GM10248 (cell line): ENCODE results near the gene SLC35C1.

Experiments
- CTCF ChIA-PET: fragments of 300-600 bp; sonication (Branson Sonifier 250); formaldehyde crosslinking; extraction: SDS; loops from one replicate; lab custom pipeline; 2021; ENCODE audit warnings: antibody characterized with exemption; lab: Yijun Ruan, JAX
- POLR2A ChIA-PET: fragments of 350-650 bp; sonication (Branson Sonifier 250); formaldehyde crosslinking; extraction: SDS; loops from one replicate; lab custom pipeline; 2020; ENCODE audit warnings: antibody characterized with exemption; lab: Yijun Ruan, JAX
- DNase-seq: peaks from one replicate; pipeline ENCODE4 v3.0.0; 2012; ENCODE audit errors: extremely low spot score
- CTCF ChIP-seq: IDR thresholded peaks from 2 replicates; pipeline ENCODE4 v1.5.1; 2012; ENCODE audit warnings: mild to moderate bottlenecking, low read depth; ENCODE audit errors: extremely low read depth, missing control alignments, control extremely low read depth

Gene SLC35C1

GRCh38 chr11:45779602-45780001 is 25.3 kb upstream of the SLC35C1 start:
- CTCF ChIA-PET = no interaction called here
- TF ChIP-seq CTCF = no peak
- no peak for DNase-seq
- POLR2A ChIA-PET = no interaction called here

- no peak for DNase-seq
- ChIA-PET POLR2A (no interaction called here), CTCF (interaction anchor here (1.0 to 2.2 kb wide), 2 partner anchors 13 to 15 kb away, joined by 3 to 8 read pairs; no protein-coding TSS in a partner anchor)
- TF ChIP-seq CTCF = no peak
Measured at GRCh38 chr11:45786272-45786671, 18.7 kb upstream of the SLC35C1 start.

GRCh38 chr11:45788887-45789286 is 16.1 kb upstream of the SLC35C1 start:
- DNase-seq = no peak
- TF ChIP-seq CTCF = no peak
- POLR2A ChIA-PET = no interaction called here
- CTCF ChIA-PET = no interaction called here

GRCh38 chr11:45791524-45791923 is 13.4 kb upstream of the SLC35C1 start:
- POLR2A ChIA-PET = no interaction called here
- no peak for DNase-seq
- CTCF ChIA-PET = interaction anchor here (1.4 kb wide), 1 partner anchor 20 kb away, joined by 4 read pairs; no protein-coding TSS in a partner anchor

GRCh38 chr11:45794169-45794568 is 10.8 kb upstream of the SLC35C1 start:
- CTCF ChIA-PET = interaction anchor here (2.7 kb wide), 1 partner anchor 22 kb away, joined by 12 read pairs; no protein-coding TSS in a partner anchor

More at GRCh38 chr11:45791524-45791923, 13.4 kb upstream of the SLC35C1 start:
- no peak for TF ChIP-seq CTCF

GRCh38 chr11:45795379-45795778 is 9.6 kb upstream of the SLC35C1 start:
- CTCF ChIA-PET = interaction anchor here (2.7 kb wide), 1 partner anchor 23 kb away, joined by 12 read pairs; no protein-coding TSS in a partner anchor
- POLR2A ChIA-PET = no interaction called here

More at GRCh38 chr11:45794169-45794568, 10.8 kb upstream of the SLC35C1 start:
- no peak for TF ChIP-seq CTCF
- no peak for DNase-seq
- POLR2A ChIA-PET = no interaction called here

More at GRCh38 chr11:45795379-45795778, 9.6 kb upstream of the SLC35C1 start:
- DNase-seq = no peak
- no peak for TF ChIP-seq CTCF
